NCI-H446 treated with DMSO at 0.1 percent for 48 hours (cell line): ENCODE results near the gene ZAR1L.

Experiments used
- DNase-seq: peaks from one replicate; lab custom pipeline; 2025; lab: John Stamatoyannopoulos, UW

ZAR1L gene

DNA sequence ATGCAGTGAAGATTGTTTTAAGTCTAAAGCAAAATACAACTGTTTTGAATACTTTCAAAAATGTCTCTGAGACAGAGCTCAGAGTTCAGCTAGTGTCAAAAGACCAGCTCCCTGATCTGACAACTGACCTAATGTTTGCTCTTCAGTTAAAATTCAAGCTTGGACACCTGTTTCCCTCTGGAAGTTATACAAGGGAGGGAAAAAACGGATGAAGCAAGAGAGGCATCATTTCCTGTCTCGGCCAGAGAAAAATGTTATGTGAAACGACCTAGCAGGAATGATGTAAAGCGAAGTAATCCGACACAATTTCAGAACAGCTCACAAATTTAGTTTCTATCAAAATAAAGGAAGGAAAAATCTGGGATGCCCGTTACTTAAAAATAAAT is 59.4 kb downstream of the ZAR1L start:
- DNase-seq: no peak

DNA sequence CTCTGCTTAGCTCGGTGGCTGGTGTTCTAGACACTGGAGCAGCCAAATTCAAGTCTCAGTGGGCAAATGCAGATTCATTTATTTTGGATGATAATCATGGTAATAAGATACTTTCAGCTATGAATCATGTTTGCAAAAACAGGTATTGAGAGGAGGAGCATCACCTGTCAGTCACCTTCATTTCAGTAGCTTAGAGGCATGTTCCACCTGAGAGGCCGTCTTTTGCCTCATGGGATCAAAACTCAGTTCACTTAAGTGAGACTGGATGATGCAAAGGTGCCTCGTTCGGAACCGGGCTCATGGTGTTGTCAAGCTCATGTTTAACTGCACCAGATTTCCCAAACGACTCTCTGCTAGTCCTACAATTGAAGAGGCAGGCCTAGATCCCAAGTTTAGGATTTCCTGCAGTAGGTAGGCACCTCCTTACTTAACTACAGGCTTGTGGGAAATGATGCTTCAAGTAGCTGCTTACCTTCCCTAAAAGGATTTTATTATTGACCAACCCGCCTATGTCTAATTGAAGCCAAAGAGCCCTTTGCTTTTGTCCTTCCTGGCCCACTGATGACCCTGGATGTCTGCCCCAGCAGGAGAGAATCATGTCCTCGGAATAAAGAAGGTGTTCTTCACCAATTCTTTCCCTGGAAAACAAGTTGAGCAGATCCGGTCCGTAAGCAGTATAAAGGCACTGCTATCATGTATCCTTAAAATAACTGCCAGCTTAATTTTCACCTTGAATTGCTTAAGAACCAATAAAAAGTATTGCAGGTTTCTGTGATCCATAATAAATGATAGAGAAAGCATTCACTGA is 60.0 kb downstream of the ZAR1L start:
- DNase-seq: no peak

DNA sequence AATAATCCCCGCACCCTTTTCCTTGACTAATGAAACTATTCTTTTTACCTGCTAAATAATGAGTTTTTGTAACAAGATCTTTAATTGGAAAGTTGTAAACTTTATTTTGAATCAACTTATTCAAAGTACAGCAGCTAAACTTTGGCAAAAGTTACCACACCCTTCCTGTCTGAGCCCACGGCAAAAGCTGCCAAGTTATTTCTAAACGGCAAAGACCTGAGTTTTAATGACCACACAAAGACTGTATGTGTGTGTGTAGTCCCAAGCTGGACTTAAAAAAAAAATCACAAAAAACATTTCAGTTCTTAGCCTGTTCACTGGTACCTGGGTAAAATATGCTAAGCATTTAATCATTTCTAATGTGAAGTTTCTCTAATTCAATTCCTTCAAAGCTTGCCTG is 60.7 kb downstream of the ZAR1L start:
- DNase-seq: no peak

DNA sequence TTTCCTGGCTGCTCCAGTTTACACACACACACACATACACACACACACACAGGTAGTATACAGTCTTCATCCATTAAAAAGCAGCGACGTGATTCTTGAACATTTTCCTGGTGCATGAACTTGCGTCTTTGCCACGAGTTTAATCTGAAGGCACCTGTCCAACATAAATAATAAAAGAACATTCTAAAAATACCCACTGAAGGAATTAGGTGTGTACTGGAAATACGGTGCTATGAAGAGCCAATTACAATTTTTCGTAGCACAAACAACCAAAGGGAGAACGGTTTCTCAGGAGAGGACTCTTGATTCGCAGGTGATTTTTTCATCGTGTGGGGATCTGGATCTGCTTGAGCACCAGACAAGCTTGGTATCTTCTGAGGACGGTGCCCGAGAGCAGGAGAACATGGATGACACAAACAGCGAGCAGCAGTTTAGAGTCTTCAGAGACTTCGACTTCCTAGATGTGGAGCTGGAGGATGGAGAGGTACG is 61.2 kb downstream of the ZAR1L start:
- DNase-seq: no peak
